Gastrocnemius medialis (tissue), 4 donors: Measurements from ENCODE around the gene SMYD1. TPM values are rescaled to one million over a fixed set of nuclear protein-coding genes. Genes with fewer than 3 reads are reported as not detected.

Source experiments
- ATAC-seq, 2 donors: fragments of 150-250 bp; one replicate each; pipeline ENCODE4 v1.9.1; 2016
- DNase-seq, 2 donors: peaks; one replicate each; pipeline ENCODE4 v3.0.0-alpha.2; 2019
- H3K27ac ChIP-seq, 4 donors: fragments of 200-600 bp; sonication (generic); 1 replicate in 1 of 4; 2 replicates in 3 of 4; pipeline ENCODE4 v1.5.1; 2016 to 2018; ENCODE audit warnings: mild to moderate bottlenecking in 2 of 4, moderate library complexity in 1 of 4
- H3K27me3 ChIP-seq, 3 donors: fragments of 200-600 bp; sonication (generic) in 2 of 3; 1 replicate in 1 of 3; 2 replicates in 2 of 3; pipeline versions ENCODE4 v1.5.1 to v1.6.0; 2016 to 2019; ENCODE audit warnings: mild to moderate bottlenecking in 1 of 3, moderate library complexity in 1 of 3
- H3K36me3 ChIP-seq, 2 donors: fragments of 200-600 bp; sonication (generic) in 1 of 2; one replicate each; pipeline ENCODE4 v1.5.1; 2017 to 2018
- H3K4me1 ChIP-seq, 2 donors: fragments of 200-600 bp; sonication (generic) in 1 of 2; one replicate each; pipeline ENCODE4 v1.5.1; 2016 to 2017; ENCODE audit warnings: mild to moderate bottlenecking in 2 of 2
- H3K4me3 ChIP-seq, 4 donors: fragments of 200-600 bp; sonication (generic) in 3 of 4; 1 replicate in 1 of 4; 2 replicates in 3 of 4; pipeline ENCODE4 v1.5.1; 2016 to 2019; ENCODE audit warnings: mild to moderate bottlenecking in 2 of 4
- H3K9me3 ChIP-seq, 3 donors: fragments of 200-600 bp; sonication (generic) in 2 of 3; 1 replicate in 1 of 3; 2 replicates in 2 of 3; pipeline ENCODE4 v1.5.1; 2016 to 2019
- POLR2A ChIP-seq, 2 donors: fragments of 450-650 bp; IDR thresholded peaks; one replicate each; pipeline ENCODE4 v1.6.1; 2017; ENCODE audit warnings: antibody characterized with exemption in 2 of 2, mild to moderate bottlenecking in 2 of 2, moderate library complexity in 2 of 2
- in situ Hi-C, 4 donors: fragments of 200-750 bp; cut with MboI; loops; one replicate each; pipeline versions ENCODE4 v1.15.0 to v1.8.0; 2017; ENCODE audit warnings: low sequenced_read_pairs in 4 of 4
- intact Hi-C: fragments of 100-400 bp; cut with DNase I; formaldehyde crosslinking; loops from one replicate; pipeline ENCODE4 v1.15.1; 2023; ENCODE audit warnings: low total_unique reads
- total RNA-seq, 4 donors: library from RNA; depleted of rRNA; stranded (reverse); fragments of >200 nt; gene quantifications; one replicate each; pipeline versions ENCODE4 v1.1.0 to v1.2.3, GENCODE V29; 2016
- TF ChIP-seq, protein P1 (sequence below), 5 experiments: fragments of 450-650 bp in 3 of 5; fragments of 200-600 bp in 2 of 5; sonication (generic) in 2 of 5; IDR thresholded peaks in 4 of 5; conservative IDR thresholded peaks in 1 of 5; 1 replicate in 4 of 5; 2 replicates in 1 of 5; pipeline ENCODE4 v1.5.1; 2016 to 2019; ENCODE audit warnings: antibody characterized with exemption in 5 of 5, mild to moderate bottlenecking in 3 of 5, moderate library complexity in 3 of 5

The SMYD1 gene
- total RNA-seq, 4 donors from 2014 or later = 107 to 214 (median 147) TPM

DNA sequence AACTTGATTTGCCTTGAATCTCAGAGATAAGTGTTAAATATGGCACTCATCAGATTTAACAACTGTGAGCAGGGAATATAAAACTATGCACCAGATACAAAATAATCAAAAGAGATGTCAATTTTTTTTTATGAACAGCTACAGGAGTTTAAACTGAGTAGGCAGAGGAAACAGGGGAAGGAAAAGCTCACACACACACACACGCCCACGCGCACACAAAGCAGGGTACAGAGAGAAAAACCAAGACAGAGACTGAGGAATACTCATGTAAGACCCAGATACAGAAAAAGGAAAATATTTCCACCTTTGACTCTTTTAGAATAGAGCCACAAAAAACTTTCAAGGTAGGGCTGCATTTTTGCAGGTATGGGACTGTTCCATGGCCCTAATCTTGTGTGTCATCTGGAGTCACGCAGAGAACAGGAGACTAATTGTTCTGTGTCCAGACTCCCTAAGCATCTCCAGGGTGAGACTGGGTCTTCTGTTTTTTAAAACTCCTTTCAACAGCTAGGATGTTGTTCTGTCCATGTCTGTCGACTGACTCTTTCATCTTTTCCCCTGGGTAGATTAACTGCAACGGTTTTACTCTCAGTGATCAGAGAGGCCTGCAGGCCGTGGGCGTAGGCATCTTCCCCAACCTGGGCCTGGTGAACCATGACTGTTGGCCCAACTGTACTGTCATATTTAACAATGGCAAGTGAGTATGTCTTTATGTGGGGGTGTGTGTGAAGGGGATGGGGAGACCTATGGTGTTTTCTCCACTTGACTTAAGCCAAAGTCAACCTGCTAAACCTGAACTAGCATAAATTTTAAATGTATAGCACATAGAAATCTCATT is 23.0 kb downstream of the SMYD1 start:
- Histone ChIP-seq H3K27ac (peak overlapping the region; percentile 43 to 88 (median 48)), H3K36me3 (peaks cover 0 to 56% of the 10 kb centered on the region in 2 donors), H3K9me3 (no peaks in the 10 kb centered on the region), H3K4me3 (no peak overlapping the region), H3K27me3 (no peaks in the 10 kb centered on the region), H3K4me1 (peaks cover 3 to 11% of the 10 kb centered on the region in 2 donors)
- in situ Hi-C loops = no loop called here
- no peak for DNase-seq
- intact Hi-C loops = no loop called here
- no peak for TF ChIP-seq POLR2A (IDR thresholded peaks at IDR 0.05)
- TF ChIP-seq, protein P1, sequence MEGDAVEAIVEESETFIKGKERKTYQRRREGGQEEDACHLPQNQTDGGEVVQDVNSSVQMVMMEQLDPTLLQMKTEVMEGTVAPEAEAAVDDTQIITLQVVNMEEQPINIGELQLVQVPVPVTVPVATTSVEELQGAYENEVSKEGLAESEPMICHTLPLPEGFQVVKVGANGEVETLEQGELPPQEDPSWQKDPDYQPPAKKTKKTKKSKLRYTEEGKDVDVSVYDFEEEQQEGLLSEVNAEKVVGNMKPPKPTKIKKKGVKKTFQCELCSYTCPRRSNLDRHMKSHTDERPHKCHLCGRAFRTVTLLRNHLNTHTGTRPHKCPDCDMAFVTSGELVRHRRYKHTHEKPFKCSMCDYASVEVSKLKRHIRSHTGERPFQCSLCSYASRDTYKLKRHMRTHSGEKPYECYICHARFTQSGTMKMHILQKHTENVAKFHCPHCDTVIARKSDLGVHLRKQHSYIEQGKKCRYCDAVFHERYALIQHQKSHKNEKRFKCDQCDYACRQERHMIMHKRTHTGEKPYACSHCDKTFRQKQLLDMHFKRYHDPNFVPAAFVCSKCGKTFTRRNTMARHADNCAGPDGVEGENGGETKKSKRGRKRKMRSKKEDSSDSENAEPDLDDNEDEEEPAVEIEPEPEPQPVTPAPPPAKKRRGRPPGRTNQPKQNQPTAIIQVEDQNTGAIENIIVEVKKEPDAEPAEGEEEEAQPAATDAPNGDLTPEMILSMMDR (IDR thresholded peaks at IDR 0.05 in 4 of 5, conservative IDR thresholded peaks at IDR 0.05 in 1 of 5) = no peak
- no peak for ATAC-seq

DNA sequence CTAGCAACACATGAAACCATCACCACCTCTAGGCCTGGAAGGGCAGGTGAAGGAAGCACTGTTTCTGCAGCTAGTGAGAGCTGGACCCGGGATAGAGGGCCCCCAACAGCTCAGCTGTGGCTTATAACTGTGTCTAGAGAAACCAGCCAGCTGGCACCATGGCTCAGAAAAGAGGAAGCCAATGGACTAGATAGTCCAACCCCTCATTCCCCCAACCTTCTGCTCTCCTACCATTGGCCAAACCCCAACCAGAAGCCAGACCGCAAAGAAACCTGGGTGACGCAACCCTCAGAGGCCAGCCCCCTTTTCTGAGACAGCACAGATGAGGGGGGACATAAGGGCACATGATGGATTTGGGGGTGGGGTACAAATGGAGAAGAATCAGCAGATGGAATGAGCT is 24.3 kb downstream of the SMYD1 start:
- in situ Hi-C loops = no loop called here
- H3K4me3 ChIP-seq = no peak overlapping the region

DNA sequence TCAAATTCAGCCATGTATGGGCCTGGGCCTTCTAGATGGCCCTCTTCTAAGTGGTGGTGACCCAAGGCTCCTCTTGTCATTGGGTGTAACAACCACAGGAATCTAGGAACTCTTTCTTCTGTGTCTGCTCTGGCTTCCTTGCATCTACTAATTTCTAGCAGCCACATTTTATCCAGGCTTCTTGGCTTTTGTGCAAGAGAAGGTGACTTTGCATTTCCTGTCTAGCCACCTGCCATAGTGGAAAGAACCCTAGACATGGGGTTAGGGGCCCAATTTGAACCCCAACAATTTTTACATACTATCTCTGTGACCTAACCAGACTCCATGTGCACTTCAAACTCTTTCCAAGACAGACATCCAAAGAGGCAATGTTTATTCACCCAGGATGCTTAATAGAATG is 25.1 kb downstream of the SMYD1 start:
- Histone ChIP-seq H3K4me3 (no peak overlapping the region), H3K27ac (peak overlapping the region; percentile 30 to 88 (median 55)), H3K9me3 (no peaks in the 10 kb centered on the region), H3K36me3 (peaks cover 0 to 49% of the 10 kb centered on the region in 2 donors), H3K4me1 (peaks cover 0 to 11% of the 10 kb centered on the region in 2 donors), H3K27me3 (no peaks in the 10 kb centered on the region)
- TF ChIP-seq POLR2A (IDR thresholded peaks at IDR 0.05) = no peak
- intact Hi-C loops (no loop called here), in situ Hi-C loops (no loop called here)
- ATAC-seq = no peak
- no peak for DNase-seq

More for the DNA sequence above, 24.3 kb downstream of the SMYD1 start:
- Histone ChIP-seq H3K27me3 (no peaks in the 10 kb centered on the region), H3K9me3 (no peaks in the 10 kb centered on the region), H3K4me1 (peaks cover 0 to 11% of the 10 kb centered on the region in 2 donors), H3K36me3 (peaks cover 0 to 51% of the 10 kb centered on the region in 2 donors), H3K27ac (peak overlapping the region; percentile 30 to 88 (median 55))
- no peak for ATAC-seq
- intact Hi-C loops = no loop called here
- no peak for DNase-seq
- TF ChIP-seq, protein P1 (IDR thresholded peaks at IDR 0.05 in 4 of 5, conservative IDR thresholded peaks at IDR 0.05 in 1 of 5) = no peak
- TF ChIP-seq POLR2A (IDR thresholded peaks at IDR 0.05) = no peak

DNA sequence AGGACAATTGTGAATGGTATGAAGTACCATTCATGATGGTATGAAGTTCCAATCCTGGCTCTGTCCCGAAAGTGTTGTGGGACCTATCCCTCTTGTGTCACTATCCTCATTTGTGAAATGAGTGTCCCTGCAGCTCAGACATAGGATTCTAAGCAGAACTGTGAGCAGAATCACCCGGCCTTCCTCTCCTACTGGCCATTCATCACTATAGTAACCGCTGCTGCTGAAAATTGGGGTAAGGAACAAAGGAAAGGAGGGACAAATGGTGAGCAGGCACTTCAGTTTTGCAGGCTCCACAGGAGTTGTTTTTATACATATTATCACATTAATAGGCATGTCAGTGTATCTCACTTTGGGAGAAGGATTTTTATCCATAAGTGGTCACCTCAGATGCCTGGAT is 27.4 kb downstream of the SMYD1 start:
- intact Hi-C loops (no loop called here), in situ Hi-C loops (no loop called here)
- ATAC-seq (no peak), DNase-seq (no peak)
- no peak overlapping the region for H3K4me3 ChIP-seq
- H3K27ac ChIP-seq = peak overlapping the region in 2 of 4 donors; percentile 2 to 88
- peaks cover 0 to 48% of the 10 kb centered on the region in 2 donors for H3K36me3 ChIP-seq
- H3K9me3 ChIP-seq = no peaks in the 10 kb centered on the region
- no peaks in the 10 kb centered on the region for H3K27me3 ChIP-seq
- peaks cover 8 to 14% of the 10 kb centered on the region in 2 donors for H3K4me1 ChIP-seq
- no peak for TF ChIP-seq POLR2A (IDR thresholded peaks at IDR 0.05)
- TF ChIP-seq, protein P1 (IDR thresholded peaks at IDR 0.05 in 4 of 5, conservative IDR thresholded peaks at IDR 0.05 in 1 of 5) = no peak

DNA sequence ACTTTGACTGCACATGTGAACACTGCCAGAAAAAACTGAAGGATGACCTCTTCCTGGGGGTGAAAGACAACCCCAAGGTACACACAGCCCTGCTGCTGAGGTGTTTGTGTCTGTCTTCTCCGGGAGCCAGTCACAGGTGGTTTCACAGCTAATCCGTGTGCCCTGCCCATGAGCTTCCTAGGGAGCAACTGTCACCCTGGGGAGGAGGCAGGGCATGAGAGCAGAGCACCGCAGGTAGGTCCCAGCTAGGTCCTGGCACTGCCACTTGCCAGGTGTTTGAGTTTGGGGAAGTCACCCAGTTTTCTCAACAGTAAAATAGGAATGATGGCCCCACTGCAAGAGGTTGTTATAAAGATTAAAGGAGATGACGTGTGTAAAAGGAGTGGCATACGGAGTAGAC is 29.1 kb downstream of the SMYD1 start:
- DNase-seq (no peak), ATAC-seq (no peak)
- Histone ChIP-seq H3K27ac (peak overlapping the region; percentile 56 to 90 (median 85)), H3K4me1 (peaks cover 18 to 24% of the 10 kb centered on the region in 2 donors), H3K36me3 (peaks cover 0 to 35% of the 10 kb centered on the region in 2 donors), H3K9me3 (no peaks in the 10 kb centered on the region), H3K4me3 (no peak overlapping the region), H3K27me3 (no peaks in the 10 kb centered on the region)
- intact Hi-C loops = no loop called here
- in situ Hi-C loops = no loop called here
- TF ChIP-seq, protein P1 (IDR thresholded peaks at IDR 0.05 in 4 of 5, conservative IDR thresholded peaks at IDR 0.05 in 1 of 5) = no peak
- TF ChIP-seq POLR2A (IDR thresholded peaks at IDR 0.05) = no peak
